Activated naive CD4-positive, alpha-beta T cell treated with anti-CD3 and anti-CD28 coated beads, Interleukin-2, amount 10 ng/mL, durations not matched to agents 7 days and 5 days (primary cell): ENCODE measurements around the gene SAXO1.

Experiments used
- CTCF ChIA-PET: fragments of 350-600 bp; sonication (Branson Sonifier 250); formaldehyde crosslinking; loops from one replicate; lab custom pipeline; 2021; ENCODE audit warnings: antibody characterized with exemption; lab: Charles Lee
- DNase-seq: peaks from one replicate; pipeline ENCODE4 v3.0.0-alpha.2; 2020
- H3K27ac Mint-ChIP-seq: one replicate; pipeline ENCODE4 v1.8.0; 2021; ENCODE audit warnings: mild to moderate bottlenecking, moderate library complexity, mixed read lengths
- H3K27me3 Mint-ChIP-seq: one replicate; pipeline ENCODE4 v1.8.0; 2021; ENCODE audit warnings: mild to moderate bottlenecking, mixed read lengths
- H3K36me3 Mint-ChIP-seq: one replicate; pipeline ENCODE4 v1.8.0; 2021; ENCODE audit warnings: mixed read lengths
- H3K4me1 Mint-ChIP-seq: one replicate; pipeline ENCODE4 v1.8.0; 2021; ENCODE audit warnings: mixed read lengths
- H3K4me3 Mint-ChIP-seq: one replicate; pipeline ENCODE4 v1.8.0; 2021; ENCODE audit warnings: mild to moderate bottlenecking, moderate library complexity, mixed read lengths
- H3K9me3 Mint-ChIP-seq: one replicate; pipeline ENCODE4 v1.8.0; 2021; ENCODE audit warnings: mixed read lengths

SAXO1 gene

DNA sequence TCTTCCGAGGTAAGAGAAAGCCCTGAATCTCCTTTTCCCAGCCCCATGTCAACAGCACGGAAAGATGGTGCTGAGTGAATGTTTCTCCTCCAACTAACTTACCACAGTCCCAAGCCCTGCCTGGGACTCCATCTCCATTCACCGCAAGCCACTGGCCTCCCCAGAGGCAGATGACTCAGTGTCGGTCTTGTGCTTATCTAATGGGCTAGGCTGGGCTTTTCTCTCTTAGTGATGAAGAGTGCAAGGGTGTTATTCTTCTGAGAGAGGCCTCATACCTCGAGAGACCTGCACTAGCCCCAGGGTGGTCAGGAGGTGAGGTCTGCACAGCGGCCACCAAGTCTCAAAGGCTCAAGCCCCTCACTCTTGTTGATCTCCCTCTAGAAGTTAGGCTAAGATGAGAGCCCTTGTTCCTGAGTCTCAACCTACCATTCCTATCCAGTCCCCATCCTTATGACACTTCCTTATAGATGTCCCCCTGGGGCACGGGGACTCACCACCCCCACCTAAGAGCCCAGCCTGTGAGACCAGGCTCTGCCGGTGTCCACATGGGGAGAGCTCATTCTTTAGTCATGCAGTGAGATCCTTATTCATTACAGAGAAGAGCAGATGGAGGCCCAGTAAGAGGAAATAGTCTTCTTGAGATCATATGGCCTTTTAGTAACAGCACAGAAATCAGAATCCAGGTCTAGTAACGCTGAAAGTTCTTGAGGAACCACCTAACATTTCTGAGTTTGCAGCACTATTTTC, 127.0 kb downstream of the SAXO1 start:
- Mint-ChIP-seq H3K4me1 (no peaks in the 10 kb centered on the region), H3K36me3 (no peaks in the 10 kb centered on the region), H3K4me3 (no peak overlapping the region), H3K27me3 (peaks cover 2% of the 10 kb centered on the region), H3K27ac (no peak overlapping the region), H3K9me3 (peaks cover 5% of the 10 kb centered on the region)
- no peak for DNase-seq
- CTCF ChIA-PET: no interaction called here

DNA sequence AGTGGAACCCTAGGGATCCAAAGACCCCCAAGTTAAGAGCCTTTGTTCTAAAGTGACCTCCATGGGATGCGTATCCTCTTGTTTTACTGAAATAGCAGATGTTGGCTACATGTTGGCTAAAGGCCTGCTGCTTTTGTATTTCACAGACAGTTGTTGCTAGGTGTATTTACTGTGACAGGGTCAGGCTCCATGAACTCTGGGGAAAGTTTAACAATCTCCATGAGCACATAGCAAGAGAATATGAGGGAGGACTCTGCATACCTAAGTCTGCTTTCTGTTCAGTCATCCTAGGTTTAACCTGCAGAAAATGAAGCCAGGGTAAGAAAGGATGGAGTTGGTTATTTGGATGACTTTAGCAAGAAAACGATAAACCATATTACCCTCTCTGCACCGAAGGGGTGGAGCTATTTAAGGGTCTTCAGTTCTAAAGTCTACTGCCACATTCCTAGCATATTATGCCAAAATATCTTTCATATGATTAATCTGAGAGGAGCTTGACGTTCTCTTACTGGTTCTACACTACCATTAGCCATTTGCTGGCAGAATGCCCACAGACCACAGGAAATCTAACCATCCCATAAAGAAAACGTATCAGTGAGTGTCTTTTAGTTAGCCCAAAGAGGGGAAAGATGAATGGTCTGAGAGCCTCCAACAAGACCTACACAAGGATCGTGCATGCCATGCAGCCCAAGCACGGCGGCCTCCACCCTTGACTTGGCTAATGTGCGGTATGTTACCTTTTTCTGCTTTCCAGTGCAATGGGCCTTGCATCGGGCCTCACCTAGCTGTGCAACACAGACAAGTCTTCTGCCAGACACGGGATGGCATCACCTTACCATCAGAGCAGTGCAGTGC, 127.8 kb downstream of the SAXO1 start:
- Mint-ChIP-seq H3K4me1 (no peaks in the 10 kb centered on the region), H3K4me3 (no peak overlapping the region), H3K36me3 (no peaks in the 10 kb centered on the region), H3K27me3 (no peaks in the 10 kb centered on the region), H3K9me3 (peaks cover 5% of the 10 kb centered on the region), H3K27ac (no peak overlapping the region)
- CTCF ChIA-PET: no interaction called here
- no peak for DNase-seq

DNA sequence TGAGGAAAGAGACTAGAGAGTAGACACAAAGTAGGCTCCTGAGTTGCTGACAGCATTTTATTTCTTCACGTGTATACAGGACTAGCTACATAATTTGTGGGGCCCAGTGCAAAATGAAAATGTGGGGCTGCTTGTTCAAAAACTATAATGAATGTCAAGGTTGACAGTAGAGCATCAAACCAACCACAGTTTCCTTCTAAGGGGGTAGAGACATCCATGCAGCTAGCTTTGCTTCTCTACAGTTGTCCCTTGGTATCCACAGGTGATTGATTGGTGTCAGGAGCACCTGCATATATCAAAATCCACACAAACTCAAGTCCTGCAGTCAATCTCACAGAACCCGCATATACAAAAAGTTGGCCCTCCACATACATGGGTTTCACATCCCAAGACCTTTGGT, 129.6 kb downstream of the SAXO1 start:
- no peak for DNase-seq
- no peaks in the 10 kb centered on the region for H3K36me3 Mint-ChIP-seq
- peaks cover 2% of the 10 kb centered on the region for H3K4me1 Mint-ChIP-seq
- H3K27me3 Mint-ChIP-seq: peaks cover 6% of the 10 kb centered on the region
- H3K4me3 Mint-ChIP-seq: no peak overlapping the region
- peaks cover 10% of the 10 kb centered on the region for H3K9me3 Mint-ChIP-seq
- CTCF ChIA-PET: interaction anchor here (0.6 kb wide), 1 partner anchor 648 kb away, joined by 5 read pairs; no protein-coding TSS in a partner anchor
- no peak overlapping the region for H3K27ac Mint-ChIP-seq

DNA sequence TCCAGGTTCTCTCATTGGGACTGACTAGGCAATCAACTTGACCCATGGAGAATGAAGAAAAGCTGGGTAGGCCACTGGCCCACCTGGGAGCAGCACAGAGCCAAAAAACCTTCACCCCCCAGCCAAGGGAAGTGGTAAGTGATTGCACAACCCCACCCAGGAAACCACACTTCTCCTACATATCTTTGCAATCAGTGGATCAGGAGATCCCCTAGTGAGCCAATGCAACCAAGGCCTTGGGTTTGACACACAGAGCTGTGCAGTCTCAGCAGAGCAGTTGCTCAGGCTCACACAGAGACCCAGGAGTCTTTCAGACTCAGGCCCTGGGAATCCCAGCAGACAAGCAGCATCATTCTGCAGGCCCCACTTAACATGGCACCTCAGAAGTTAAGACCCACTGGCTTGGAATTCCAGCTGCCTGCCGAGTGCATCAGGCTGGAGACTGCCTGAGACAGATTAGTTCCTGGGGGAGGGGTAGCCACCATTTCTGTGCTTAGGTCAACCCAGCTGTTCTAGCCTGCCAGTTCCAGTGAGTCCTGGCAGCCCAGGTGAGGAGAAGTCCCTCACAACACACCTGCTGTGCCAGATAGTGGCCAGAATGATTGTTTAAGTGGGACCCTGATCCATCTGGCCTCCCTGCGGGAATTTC, 136.4 kb downstream of the SAXO1 start:
- peaks cover 6% of the 10 kb centered on the region for H3K27me3 Mint-ChIP-seq
- H3K4me3 Mint-ChIP-seq: no peak overlapping the region
- peak; percentile 43 for DNase-seq
- peaks cover 26% of the 10 kb centered on the region for H3K9me3 Mint-ChIP-seq
- H3K36me3 Mint-ChIP-seq: peaks cover 10% of the 10 kb centered on the region
- CTCF ChIA-PET: no interaction called here
- H3K27ac Mint-ChIP-seq: peak overlapping the region; percentile 47
- peaks cover 17% of the 10 kb centered on the region for H3K4me1 Mint-ChIP-seq

DNA sequence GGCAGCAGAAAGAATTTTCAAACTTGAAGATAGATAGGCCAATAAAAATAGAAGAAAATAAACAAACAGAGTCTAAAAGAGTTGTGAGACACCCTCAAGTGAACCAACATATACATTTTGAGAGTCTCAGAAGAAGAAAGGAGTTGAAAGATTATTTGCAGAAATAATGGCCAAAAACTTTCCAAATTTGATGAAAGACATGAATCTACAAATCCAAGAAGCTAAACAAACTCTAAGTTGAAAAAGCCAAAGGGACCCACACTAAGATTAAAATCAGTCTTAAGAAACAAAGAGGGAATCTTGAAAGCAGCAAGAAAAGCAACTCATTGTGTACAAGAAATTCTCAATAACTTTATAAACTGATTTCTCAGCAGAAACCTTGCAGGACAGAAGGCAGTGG, 137.0 kb downstream of the SAXO1 start:
- Mint-ChIP-seq H3K27ac (no peak overlapping the region), H3K4me3 (no peak overlapping the region), H3K27me3 (peaks cover 8% of the 10 kb centered on the region), H3K4me1 (peaks cover 17% of the 10 kb centered on the region), H3K9me3 (peaks cover 26% of the 10 kb centered on the region), H3K36me3 (peaks cover 10% of the 10 kb centered on the region)
- CTCF ChIA-PET: no interaction called here
- no peak for DNase-seq

DNA sequence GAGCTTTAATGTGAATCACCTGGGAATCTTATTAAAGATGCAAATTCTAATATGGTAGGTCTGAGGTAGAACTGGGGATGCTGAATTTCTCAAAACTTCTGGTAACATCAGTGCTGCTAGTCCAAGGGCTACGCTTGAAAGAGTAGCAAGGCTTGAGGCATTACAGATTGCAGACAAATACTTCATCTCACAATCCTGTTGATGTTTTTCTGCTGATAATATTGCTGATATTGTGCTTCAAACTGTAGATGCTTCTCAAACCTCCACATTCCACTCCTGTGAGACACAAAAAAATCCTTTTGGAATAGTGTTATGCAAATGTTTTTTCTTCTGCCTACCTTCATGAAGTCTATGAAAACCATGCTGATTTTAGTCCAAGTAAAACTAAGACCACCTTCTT, 139.5 kb downstream of the SAXO1 start:
- Mint-ChIP-seq H3K9me3 (peaks cover 21% of the 10 kb centered on the region), H3K36me3 (peaks cover 10% of the 10 kb centered on the region), H3K4me3 (no peak overlapping the region), H3K27ac (no peak overlapping the region), H3K4me1 (peaks cover 15% of the 10 kb centered on the region), H3K27me3 (peaks cover 4% of the 10 kb centered on the region)
- CTCF ChIA-PET: no interaction called here
- DNase-seq: no peak

DNA sequence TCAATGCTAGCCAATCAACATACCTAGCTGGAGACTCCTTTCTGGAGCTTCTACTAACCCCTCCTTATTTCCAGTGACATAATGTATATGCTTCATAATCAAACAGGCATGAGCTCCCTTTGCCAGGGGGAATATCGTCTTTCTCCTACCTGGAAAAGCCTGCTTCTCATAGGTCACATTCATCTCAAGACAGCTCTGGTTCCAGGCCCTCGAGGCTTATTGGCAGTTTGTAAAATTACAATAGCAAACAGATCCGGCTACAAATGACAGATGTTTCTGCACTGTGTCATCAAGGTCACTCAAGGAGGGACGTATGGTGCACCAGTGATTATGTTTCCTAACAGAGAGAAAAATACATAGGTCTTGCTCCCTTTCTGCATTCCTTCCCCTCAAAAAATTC, 140.0 kb downstream of the SAXO1 start:
- DNase-seq: no peak
- no peak overlapping the region for H3K4me3 Mint-ChIP-seq
- CTCF ChIA-PET: no interaction called here
- peaks cover 10% of the 10 kb centered on the region for H3K36me3 Mint-ChIP-seq
- H3K9me3 Mint-ChIP-seq: peaks cover 19% of the 10 kb centered on the region
- H3K4me1 Mint-ChIP-seq: peaks cover 15% of the 10 kb centered on the region
- H3K27ac Mint-ChIP-seq: no peak overlapping the region
- peaks cover 4% of the 10 kb centered on the region for H3K27me3 Mint-ChIP-seq

DNA sequence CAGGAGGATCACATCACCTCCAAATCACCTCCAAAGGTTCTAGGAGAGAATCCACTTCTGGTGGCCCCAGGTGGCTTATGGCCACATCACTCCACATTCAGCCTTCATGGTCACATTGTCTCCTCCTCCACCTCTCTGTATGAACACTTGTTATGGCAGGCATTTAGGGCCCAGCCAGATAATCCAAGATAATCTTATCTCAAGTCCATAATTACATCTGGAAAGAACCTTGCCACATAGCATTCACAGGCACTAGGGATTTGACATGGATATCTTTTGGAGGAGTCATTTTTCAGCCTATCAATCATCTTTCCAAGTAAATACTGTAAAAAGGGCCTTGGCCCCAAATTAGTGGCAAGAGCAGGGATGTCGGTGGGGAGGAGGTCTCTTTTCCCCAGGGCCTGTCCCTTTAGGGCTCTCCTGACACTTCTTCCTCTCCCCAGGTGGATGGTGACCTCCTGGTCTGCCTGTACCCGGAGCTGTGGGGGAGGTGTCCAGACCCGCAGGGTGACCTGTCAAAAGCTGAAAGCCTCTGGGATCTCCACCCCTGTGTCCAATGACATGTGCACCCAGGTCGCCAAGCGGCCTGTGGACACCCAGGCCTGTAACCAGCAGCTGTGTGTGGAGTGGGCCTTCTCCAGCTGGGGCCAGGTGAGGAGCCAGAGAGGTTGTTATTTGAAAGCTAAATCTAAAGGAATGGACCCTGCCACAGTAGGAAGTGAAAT, 140.9 kb downstream of the SAXO1 start:
- peaks cover 10% of the 10 kb centered on the region for H3K36me3 Mint-ChIP-seq
- peaks cover 15% of the 10 kb centered on the region for H3K4me1 Mint-ChIP-seq
- CTCF ChIA-PET: no interaction called here
- H3K9me3 Mint-ChIP-seq: peaks cover 18% of the 10 kb centered on the region
- no peak for DNase-seq
- H3K27ac Mint-ChIP-seq: no peak overlapping the region
- no peak overlapping the region for H3K4me3 Mint-ChIP-seq
- H3K27me3 Mint-ChIP-seq: peaks cover 4% of the 10 kb centered on the region

DNA sequence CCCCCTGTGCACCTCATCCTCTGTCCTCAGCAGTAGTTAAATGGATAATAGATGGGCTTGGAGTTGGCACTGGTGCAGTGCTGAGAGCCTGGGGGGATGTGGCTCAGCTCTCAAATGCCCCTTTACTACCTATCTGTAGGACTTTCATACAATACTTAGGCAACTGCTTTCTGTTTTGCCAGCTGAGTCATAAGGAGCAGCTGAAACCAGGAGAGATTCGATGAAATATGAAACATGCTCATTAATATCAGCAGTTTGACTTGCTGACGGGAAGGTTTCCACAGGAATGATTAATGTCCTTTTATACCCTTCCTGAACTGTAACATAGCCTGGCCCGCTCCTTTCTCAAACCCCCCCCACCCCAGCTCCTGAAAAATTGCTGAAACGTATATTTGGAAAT, 142.6 kb downstream of the SAXO1 start:
- Mint-ChIP-seq H3K27ac (no peak overlapping the region), H3K36me3 (peaks cover 2% of the 10 kb centered on the region), H3K4me1 (peaks cover under 1% of the 10 kb centered on the region), H3K4me3 (no peak overlapping the region), H3K9me3 (peaks cover 6% of the 10 kb centered on the region), H3K27me3 (peaks cover 4% of the 10 kb centered on the region)
- no peak for DNase-seq
- CTCF ChIA-PET: no interaction called here

DNA sequence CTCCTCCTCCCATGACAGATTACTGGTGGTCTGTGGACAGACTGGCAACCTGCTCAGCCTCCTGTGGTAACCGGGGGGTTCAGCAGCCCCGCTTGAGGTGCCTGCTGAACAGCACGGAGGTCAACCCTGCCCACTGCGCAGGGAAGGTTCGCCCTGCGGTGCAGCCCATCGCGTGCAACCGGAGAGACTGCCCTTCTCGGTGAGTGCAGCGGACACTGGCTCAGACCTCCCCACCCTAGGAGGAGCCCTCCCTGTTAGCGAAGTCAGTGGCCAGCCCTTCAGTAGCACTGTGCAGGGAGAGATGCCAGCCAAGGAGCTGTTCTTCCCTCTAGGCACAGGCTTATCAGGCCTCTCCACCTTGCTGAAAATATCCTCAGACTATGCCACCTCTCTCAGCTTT, 143.5 kb downstream of the SAXO1 start:
- Mint-ChIP-seq H3K36me3 (peaks cover under 1% of the 10 kb centered on the region), H3K27ac (no peak overlapping the region), H3K27me3 (peaks cover 4% of the 10 kb centered on the region), H3K4me3 (no peak overlapping the region), H3K9me3 (peaks cover 4% of the 10 kb centered on the region), H3K4me1 (no peaks in the 10 kb centered on the region)
- CTCF ChIA-PET: no interaction called here
- DNase-seq: no peak

DNA sequence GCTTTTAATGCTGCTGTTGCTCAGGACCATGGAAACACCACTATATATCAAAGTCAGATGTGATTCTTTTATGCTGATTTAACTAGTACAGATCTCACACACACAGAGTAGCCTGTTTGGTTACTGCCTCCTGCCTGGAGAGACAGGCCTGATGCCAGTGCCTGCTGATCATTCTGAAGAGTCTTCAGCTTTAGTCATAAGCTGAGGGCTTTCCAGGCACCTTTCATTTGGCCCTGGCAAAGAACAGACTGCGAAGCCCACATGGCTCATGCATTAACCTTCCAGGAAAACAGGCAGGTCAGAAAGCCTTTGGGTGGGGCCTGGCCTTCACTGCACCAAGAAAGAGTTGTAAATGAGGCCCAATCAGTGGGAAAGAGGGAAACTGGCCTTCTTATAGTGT, 144.7 kb downstream of the SAXO1 start:
- Mint-ChIP-seq H3K4me1 (no peaks in the 10 kb centered on the region), H3K36me3 (no peaks in the 10 kb centered on the region), H3K27me3 (peaks cover 6% of the 10 kb centered on the region), H3K27ac (no peak overlapping the region), H3K9me3 (no peaks in the 10 kb centered on the region), H3K4me3 (no peak overlapping the region)
- CTCF ChIA-PET: no interaction called here
- no peak for DNase-seq

DNA sequence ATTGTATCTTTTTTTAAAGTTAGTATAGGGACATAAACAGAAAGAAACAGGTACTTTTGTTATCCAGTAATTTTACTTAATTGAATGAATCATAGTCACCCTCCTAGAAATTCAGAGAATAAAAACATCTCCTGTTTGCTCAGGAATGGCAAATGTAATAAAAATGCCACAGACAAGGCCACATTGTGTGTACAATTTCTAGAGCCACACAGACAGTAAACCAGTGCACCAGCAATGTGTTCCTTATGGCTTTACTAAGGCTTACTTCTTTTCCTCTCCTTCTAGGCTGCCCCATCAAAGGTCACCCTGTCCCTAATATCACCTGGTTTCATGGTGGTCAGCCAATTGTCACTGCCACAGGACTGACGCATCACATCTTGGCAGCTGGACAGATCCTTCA, 145.5 kb downstream of the SAXO1 start:
- Mint-ChIP-seq H3K9me3 (no peaks in the 10 kb centered on the region), H3K4me3 (no peak overlapping the region), H3K4me1 (no peaks in the 10 kb centered on the region)

DNA sequence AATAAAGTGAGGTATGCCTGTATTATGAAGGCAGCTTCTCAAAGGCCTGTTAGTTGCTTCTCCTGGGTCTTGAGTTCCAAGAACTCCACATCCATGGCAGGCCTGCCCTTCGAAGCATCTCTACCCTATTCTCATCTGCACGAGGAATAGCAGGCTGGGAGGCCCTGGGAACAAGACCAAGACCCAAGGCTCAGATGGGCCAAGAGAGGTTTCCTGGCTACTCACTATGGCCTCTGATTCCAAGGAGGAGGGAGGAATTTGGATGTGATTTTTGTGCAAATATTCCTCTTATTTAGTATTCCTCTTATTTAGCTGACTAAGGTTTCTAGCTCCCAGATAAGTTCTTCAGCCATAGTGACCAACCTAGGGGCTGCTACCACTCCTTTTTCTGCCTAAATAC, 151.3 kb downstream of the SAXO1 start:
- H3K4me1 Mint-ChIP-seq: no peaks in the 10 kb centered on the region
- no peak overlapping the region for H3K4me3 Mint-ChIP-seq
- peaks cover 1% of the 10 kb centered on the region for H3K9me3 Mint-ChIP-seq
- H3K27ac Mint-ChIP-seq: no peak overlapping the region
- no peaks in the 10 kb centered on the region for H3K36me3 Mint-ChIP-seq
- no peak for DNase-seq
- peaks cover 35% of the 10 kb centered on the region for H3K27me3 Mint-ChIP-seq
- CTCF ChIA-PET: no interaction called here

More for the DNA sequence above, 145.5 kb downstream of the SAXO1 start:
- DNase-seq: no peak
- peaks cover 13% of the 10 kb centered on the region for H3K27me3 Mint-ChIP-seq
- no peak overlapping the region for H3K27ac Mint-ChIP-seq
- CTCF ChIA-PET: no interaction called here
- H3K36me3 Mint-ChIP-seq: no peaks in the 10 kb centered on the region

DNA sequence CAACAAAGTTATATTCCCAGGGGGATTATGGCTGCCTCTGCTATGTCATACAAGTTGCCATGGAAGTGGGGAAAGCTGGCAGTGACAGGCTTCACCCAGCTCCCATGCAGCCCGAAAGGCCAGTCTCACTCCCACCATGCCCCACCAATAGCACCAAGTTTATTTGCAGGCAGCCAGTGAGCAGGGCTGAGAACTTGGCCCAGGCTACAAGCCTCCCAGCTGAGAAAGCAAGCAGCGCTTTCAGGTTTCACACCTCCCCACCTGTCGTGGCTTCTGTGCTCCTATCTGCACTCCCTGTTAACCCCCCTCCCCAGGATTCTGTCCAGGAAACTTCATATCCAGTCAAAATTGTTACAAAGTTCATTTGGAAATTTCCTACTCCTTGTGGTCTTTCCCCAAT, 155.0 kb downstream of the SAXO1 start:
- no peak overlapping the region for H3K27ac Mint-ChIP-seq
- H3K4me3 Mint-ChIP-seq: no peak overlapping the region
- CTCF ChIA-PET: no interaction called here
- H3K9me3 Mint-ChIP-seq: peaks cover 8% of the 10 kb centered on the region
- DNase-seq: no peak
- H3K36me3 Mint-ChIP-seq: peaks cover 3% of the 10 kb centered on the region
- peaks cover 17% of the 10 kb centered on the region for H3K4me1 Mint-ChIP-seq
- H3K27me3 Mint-ChIP-seq: peaks cover 30% of the 10 kb centered on the region
